Ramos (cell line): ENCODE measurements around the gene CYB5R3.

Source experiments
- in situ Hi-C: fragments of 300-500 bp; cut with MboI; formaldehyde crosslinking; loops from one replicate; pipeline ENCODE4 v1.14.3; 2022; ENCODE audit warnings: low sequenced_read_pairs; ENCODE audit not compliant: unreplicated experiment

The CYB5R3 gene

GRCh38 chr22:42649246-42650099 lies at the start of gene CYB5R3:
Gene CYB5R3, minus strand, starts transcription at chr22:42649392. Its CDS starts 77 bp downstream, at chr22:42649315.
- in situ Hi-C loops: no loop called here

GRCh38 chr22:42697542-42698013 lies 48.4 kb upstream of the CYB5R3 start:
- in situ Hi-C loops: no loop called here

- in situ Hi-C loops: no loop called here
These were observed 47.3 kb upstream of the CYB5R3 start for GRCh38 chr22:42696331-42696967.

GRCh38 chr22:42695294-42695693 lies 46.1 kb upstream of the CYB5R3 start:
- in situ Hi-C loops: no loop called here

- in situ Hi-C loops: no loop called here
These were observed 44.8 kb upstream of the CYB5R3 start for GRCh38 chr22:42693763-42694683.

- in situ Hi-C loops: no loop called here
These were observed 44.0 kb upstream of the CYB5R3 start for GRCh38 chr22:42693055-42693762.

GRCh38 chr22:42692239-42693054 lies 43.3 kb upstream of the CYB5R3 start:
- in situ Hi-C loops: no loop called here

- in situ Hi-C loops: no loop called here
These were observed 42.2 kb upstream of the CYB5R3 start for GRCh38 chr22:42691440-42691839.

- in situ Hi-C loops: no loop called here
These were observed 39.3 kb upstream of the CYB5R3 start for GRCh38 chr22:42688241-42689211.

GRCh38 chr22:42686756-42687491 lies 37.7 kb upstream of the CYB5R3 start:
- in situ Hi-C loops: no loop called here

- in situ Hi-C loops: no loop called here
These were observed 36.9 kb upstream of the CYB5R3 start for GRCh38 chr22:42685941-42686653.

GRCh38 chr22:42684462-42685195 lies 35.4 kb upstream of the CYB5R3 start:
- in situ Hi-C loops: no loop called here

GRCh38 chr22:42683578-42684283 lies 34.5 kb upstream of the CYB5R3 start:
- in situ Hi-C loops: no loop called here

GRCh38 chr22:42682113-42682851 lies 33.1 kb upstream of the CYB5R3 start:
- in situ Hi-C loops: no loop called here

GRCh38 chr22:42680648-42681047 lies 31.5 kb upstream of the CYB5R3 start:
- in situ Hi-C loops: no loop called here
